Astrocyte of the spinal cord (primary cell): ENCODE data around the gene EIF2S1.

Experiments
- DNase-seq: peaks from one replicate; pipeline ENCODE4 v3.0.0; 2011; ENCODE audit warnings: low read depth, low spot score
- H3K4me3 ChIP-seq: 2 replicates; pipeline ENCODE4 v1.5.1; 2011; ENCODE audit warnings: low read depth, mild to moderate bottlenecking, low read length, moderate library complexity
- in situ Hi-C: cut with HindIII; loops from 2 replicates; pipeline ENCODE4 v1.10.0; 2017; ENCODE audit warnings: low sequenced_read_pairs
- TF ChIP-seq, protein P1 (sequence below): IDR thresholded peaks from 2 replicates; pipeline ENCODE4 v1.5.1; 2012; ENCODE audit warnings: low read depth, mild to moderate bottlenecking, low read length, inconsistent platforms

The EIF2S1 gene

DNA sequence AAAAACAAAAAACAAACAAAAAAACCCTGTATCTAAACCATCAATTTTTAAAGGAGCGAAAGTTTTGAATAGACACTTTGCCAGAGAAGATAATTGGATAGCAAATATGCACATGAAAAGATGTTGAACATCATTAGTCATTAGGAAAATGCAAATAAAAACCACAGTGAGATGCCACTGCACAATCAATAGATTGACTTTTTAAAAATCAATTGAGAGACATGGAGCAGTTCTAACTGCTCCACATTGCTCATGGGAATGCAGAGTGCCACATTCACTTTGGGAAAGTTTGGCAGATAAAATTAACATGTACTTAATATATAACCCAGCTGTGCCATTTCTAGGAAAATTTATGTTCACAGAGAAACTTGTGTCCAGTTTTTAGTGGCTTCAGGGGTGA lies 12.7 kb downstream of the EIF2S1 start:
- TF ChIP-seq, protein P1, sequence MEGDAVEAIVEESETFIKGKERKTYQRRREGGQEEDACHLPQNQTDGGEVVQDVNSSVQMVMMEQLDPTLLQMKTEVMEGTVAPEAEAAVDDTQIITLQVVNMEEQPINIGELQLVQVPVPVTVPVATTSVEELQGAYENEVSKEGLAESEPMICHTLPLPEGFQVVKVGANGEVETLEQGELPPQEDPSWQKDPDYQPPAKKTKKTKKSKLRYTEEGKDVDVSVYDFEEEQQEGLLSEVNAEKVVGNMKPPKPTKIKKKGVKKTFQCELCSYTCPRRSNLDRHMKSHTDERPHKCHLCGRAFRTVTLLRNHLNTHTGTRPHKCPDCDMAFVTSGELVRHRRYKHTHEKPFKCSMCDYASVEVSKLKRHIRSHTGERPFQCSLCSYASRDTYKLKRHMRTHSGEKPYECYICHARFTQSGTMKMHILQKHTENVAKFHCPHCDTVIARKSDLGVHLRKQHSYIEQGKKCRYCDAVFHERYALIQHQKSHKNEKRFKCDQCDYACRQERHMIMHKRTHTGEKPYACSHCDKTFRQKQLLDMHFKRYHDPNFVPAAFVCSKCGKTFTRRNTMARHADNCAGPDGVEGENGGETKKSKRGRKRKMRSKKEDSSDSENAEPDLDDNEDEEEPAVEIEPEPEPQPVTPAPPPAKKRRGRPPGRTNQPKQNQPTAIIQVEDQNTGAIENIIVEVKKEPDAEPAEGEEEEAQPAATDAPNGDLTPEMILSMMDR, result no peak
- DNase-seq, result no peak
- H3K4me3 ChIP-seq, result no peak overlapping the region
- in situ Hi-C loops, result no loop called here

DNA sequence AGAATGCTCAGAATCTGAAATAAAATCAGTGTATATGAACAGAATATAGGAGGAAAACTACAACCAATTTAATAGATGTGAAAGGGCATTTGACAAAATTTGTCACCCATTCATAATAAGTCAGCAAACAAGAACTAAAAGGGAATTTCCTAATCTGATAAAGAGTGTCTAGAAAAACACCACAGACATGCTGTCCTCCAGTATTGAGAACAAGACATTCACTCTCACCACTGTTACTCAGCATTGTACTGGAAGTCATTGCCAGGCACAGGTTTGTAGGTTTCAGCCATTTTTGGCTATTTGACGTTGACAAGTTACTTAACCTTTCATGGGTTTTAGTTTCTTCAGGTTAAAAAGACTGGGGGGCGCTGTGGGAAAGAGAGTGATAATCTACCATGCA lies 13.2 kb downstream of the EIF2S1 start:
- DNase-seq, result no peak
- H3K4me3 ChIP-seq, result no peak overlapping the region
- TF ChIP-seq, protein P1, result no peak
- in situ Hi-C loops, result no loop called here

DNA sequence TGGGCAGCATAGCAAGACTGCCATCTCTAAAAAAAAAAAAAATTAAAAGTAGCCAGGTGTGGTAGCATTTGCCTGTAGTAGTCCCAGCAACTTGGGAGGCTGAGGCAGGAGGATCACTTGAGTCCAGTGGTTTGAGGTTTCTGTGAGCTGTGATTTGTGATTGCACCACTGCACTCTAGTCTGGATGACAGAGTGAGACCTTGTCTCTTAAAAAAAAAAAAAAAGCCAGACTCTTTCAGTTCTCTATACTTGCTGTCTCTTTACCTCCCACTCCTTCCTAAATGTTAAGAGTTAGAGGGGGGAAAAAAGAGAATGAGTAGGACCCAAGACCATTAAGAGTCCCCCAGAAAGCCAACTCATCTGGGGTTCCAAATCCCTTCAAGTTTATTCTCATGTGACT lies 17.8 kb downstream of the EIF2S1 start:
- in situ Hi-C loops, result no loop called here
- H3K4me3 ChIP-seq, result no peak overlapping the region
- DNase-seq, result no peak
- TF ChIP-seq, protein P1, result no peak

DNA sequence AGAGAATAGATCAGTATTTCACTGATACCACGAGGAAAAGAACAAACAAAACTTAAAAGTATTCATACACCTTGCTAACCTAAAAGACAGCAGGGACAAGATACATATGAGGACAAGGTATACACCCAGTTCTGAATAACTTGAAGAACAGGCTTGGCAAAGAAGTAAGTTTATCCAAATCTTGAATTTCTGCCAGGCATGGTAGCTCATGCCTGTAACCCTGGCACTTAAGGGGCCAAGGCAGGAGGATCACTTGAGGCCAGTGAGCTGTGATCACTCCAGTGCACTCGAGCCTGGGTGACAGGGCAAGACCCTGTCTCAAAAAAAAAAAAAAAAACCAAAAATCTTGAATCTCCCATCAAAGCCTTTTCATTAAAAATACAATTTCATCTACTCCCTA lies 25.0 kb downstream of the EIF2S1 start:
- in situ Hi-C loops, result no loop called here
- DNase-seq, result no peak
- H3K4me3 ChIP-seq, result no peak overlapping the region
- TF ChIP-seq, protein P1, result no peak

DNA sequence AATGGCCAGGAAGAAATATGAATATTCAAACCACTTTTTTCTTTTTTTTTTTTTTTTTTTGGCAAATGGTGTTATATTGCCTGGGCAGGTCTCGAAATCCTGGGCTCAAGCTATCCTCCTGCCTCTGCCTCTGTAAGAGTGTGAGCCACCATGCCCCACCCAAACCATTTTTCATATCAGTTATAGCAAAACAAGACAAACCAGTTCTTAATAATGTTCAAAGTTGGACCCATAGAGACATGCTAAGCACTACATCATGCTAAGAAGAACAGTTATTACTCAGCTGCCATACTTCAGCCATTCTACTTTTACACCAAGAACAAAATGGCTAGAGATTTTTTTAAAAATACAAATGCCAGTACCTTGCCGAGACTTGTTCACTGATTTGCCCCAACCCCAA lies 25.5 kb downstream of the EIF2S1 start:
- no peak overlapping the region for H3K4me3 ChIP-seq
- no peak for DNase-seq
- TF ChIP-seq, protein P1, result no peak
- in situ Hi-C loops, result no loop called here

DNA sequence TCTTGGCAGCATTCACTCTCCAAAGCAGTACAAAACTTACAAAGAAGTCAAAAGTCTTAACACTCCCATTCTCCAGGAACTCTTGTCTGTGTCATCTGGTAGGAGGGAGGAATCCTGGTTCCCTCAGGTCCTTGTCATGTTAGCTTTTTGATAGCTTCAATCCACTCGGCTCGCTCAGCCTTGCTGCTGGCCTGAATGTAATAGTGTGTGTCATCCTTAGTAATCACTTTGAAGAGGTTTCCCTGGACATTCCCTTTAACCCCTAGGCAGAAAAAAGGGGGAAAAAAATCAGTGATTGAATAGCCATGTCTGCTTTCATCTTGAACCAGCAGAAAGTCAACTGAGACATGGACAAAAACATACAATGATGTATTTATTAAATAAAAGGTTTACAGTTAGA lies 27.1 kb downstream of the EIF2S1 start:
- no peak for DNase-seq
- in situ Hi-C loops, result no loop called here
- TF ChIP-seq, protein P1, result no peak
- no peak overlapping the region for H3K4me3 ChIP-seq

DNA sequence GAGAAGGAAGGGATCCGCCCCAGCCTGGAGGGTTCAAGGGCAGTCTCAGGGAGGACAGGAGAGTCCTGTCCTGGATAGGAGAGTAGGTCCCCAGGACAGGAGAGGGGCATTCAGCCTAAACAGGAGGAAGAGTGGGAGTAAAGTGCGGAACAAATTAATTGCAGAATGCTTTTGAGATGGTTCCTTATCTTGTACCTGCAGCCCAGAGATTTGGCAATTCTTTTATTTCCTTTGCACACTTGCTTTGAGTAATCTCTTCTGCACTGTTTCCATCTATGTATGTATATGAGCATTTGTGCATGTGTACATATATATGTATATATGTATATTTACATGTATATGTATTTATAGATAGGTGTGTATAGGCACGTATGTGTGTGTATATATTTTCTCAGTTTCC lies 29.1 kb downstream of the EIF2S1 start:
- TF ChIP-seq, protein P1, result no peak
- DNase-seq, result no peak
- H3K4me3 ChIP-seq, result no peak overlapping the region
- in situ Hi-C loops, result no loop called here
